IMR-90 (cell line): ENCODE results near the gene DOCK4. TPM values are rescaled to one million over a fixed set of nuclear protein-coding genes. Genes with fewer than 3 reads are reported as not detected.

Source experiments
- ATAC-seq: fragments of 200-7000 bp; cut with Tn5 transposase; 2 replicates; pipeline ENCODE4 v1.9.1; 2020; ENCODE audit warnings: low read depth, mild to moderate bottlenecking, moderate library complexity
- BruUV-seq: library from RNA; stranded (reverse); fragments of 400-500 nt; replicated peaks from 2 replicates; lab custom pipeline; 2021; lab: Mats Ljungman, UMichigan
- CTCF ChIA-PET: fragments of 300-600 bp; formaldehyde crosslinking; extraction: SDS; loops from one replicate; lab custom pipeline; 2021; ENCODE audit warnings: antibody characterized with exemption; lab: Yijun Ruan, JAX
- POLR2A ChIA-PET: fragments of 300-600 bp; sonication (Branson Sonifier 250); formaldehyde crosslinking; loops from one replicate; lab custom pipeline; 2022; ENCODE audit warnings: antibody characterized with exemption; ENCODE audit not compliant: unreplicated experiment; lab: Charles Lee
- DNase-seq: peaks from one replicate; pipeline ENCODE4 v3.0.0; 2013
- H2AFZ ChIP-seq: replicated peaks from 2 replicates; pipeline ENCODE3; 2013; ENCODE audit warnings: low read length, mild to moderate bottlenecking; ENCODE audit not compliant: poor library complexity
- H2AK5ac ChIP-seq: 2 replicates; pipeline ENCODE4 v1.6.1; 2013; ENCODE audit warnings: low read depth, low read length, inconsistent platforms
- H2AK9ac ChIP-seq: replicated peaks from 2 replicates; pipeline ENCODE3; 2013; ENCODE audit warnings: mild to moderate bottlenecking, low read depth, low read length, moderate library complexity; ENCODE audit not compliant: poor library complexity
- H2BK120ac ChIP-seq: 2 replicates; pipeline ENCODE4 v1.6.1; 2013; ENCODE audit warnings: low read depth, low read length, inconsistent platforms
- H2BK15ac ChIP-seq: 3 replicates; pipeline ENCODE4 v1.6.1; 2013; ENCODE audit warnings: low read depth, low read length, inconsistent platforms
- H2BK20ac ChIP-seq: 2 replicates; pipeline ENCODE4 v1.6.1; 2013; ENCODE audit warnings: low read depth, mild to moderate bottlenecking, inconsistent platforms, low read length, moderate library complexity
- H2BK5ac ChIP-seq: 2 replicates; pipeline ENCODE4 v1.6.1; 2013; ENCODE audit warnings: mild to moderate bottlenecking, low read depth, low read length, inconsistent platforms; ENCODE audit not compliant: poor library complexity, severe bottlenecking
- H3K14ac ChIP-seq: replicated peaks from 2 replicates; pipeline ENCODE4 v1.6.1; 2013; ENCODE audit warnings: low read depth, low read length, inconsistent platforms
- H3K18ac ChIP-seq: 2 replicates; pipeline ENCODE4 v1.6.1; 2013; ENCODE audit warnings: low read depth, low read length, control low read depth
- H3K23ac ChIP-seq: 2 replicates; pipeline ENCODE4 v1.6.1; 2013; ENCODE audit warnings: low read depth, low read length, inconsistent platforms
- H3K27ac ChIP-seq: 2 replicates; pipeline ENCODE4 v1.5.1; 2013; ENCODE audit warnings: mild to moderate bottlenecking, control low read depth, low read length; ENCODE audit not compliant: insufficient read depth
- H3K27me3 ChIP-seq: 2 replicates; pipeline ENCODE4 v1.6.1; 2013; ENCODE audit warnings: low read length; ENCODE audit not compliant: control insufficient read depth, insufficient read depth
- H3K36me3 ChIP-seq: 2 replicates; pipeline ENCODE4 v1.6.1; 2013; ENCODE audit warnings: low read length, mixed read lengths; ENCODE audit not compliant: control insufficient read depth, insufficient read depth
- H3K4ac ChIP-seq: 2 replicates; pipeline ENCODE4 v1.6.1; 2013; ENCODE audit warnings: low read depth, low read length, inconsistent platforms
- H3K4me1 ChIP-seq: 2 replicates; pipeline ENCODE4 v1.6.1; 2013; ENCODE audit warnings: low read length, mixed read lengths; ENCODE audit not compliant: control insufficient read depth, insufficient read depth
- H3K4me2 ChIP-seq: 2 replicates; pipeline ENCODE4 v1.6.1; 2013; ENCODE audit warnings: low read depth, mild to moderate bottlenecking, control low read depth, low read length, moderate library complexity
- H3K4me3 ChIP-seq: 2 replicates; pipeline ENCODE4 v1.5.1; 2013; ENCODE audit warnings: low read depth, mild to moderate bottlenecking, control low read depth, low read length, moderate library complexity; ENCODE audit not compliant: insufficient read depth
- H3K56ac ChIP-seq: 2 replicates; pipeline ENCODE4 v1.6.1; 2013; ENCODE audit warnings: low read length, inconsistent platforms; ENCODE audit not compliant: insufficient read depth; ENCODE audit errors: extremely low read depth
- H3K79me1 ChIP-seq, 2 experiments: 2 replicates each; pipeline ENCODE4 v1.6.1; 2013; ENCODE audit warnings: low read length in 2 of 2, inconsistent platforms in 1 of 2, low read depth in 1 of 2
- H3K9ac ChIP-seq: 2 replicates; pipeline ENCODE4 v1.6.1; 2013; ENCODE audit warnings: low read depth, low read length, control low read depth
- H3K9me1 ChIP-seq: 2 replicates; pipeline ENCODE4 v1.6.1; 2013; ENCODE audit warnings: low read length, inconsistent platforms; ENCODE audit not compliant: insufficient read depth
- H3K9me3 ChIP-seq: 2 replicates; pipeline ENCODE4 v1.6.1; 2013; ENCODE audit warnings: low read length; ENCODE audit not compliant: control insufficient read depth, insufficient read depth
- H4K20me1 ChIP-seq: 2 replicates; pipeline ENCODE4 v1.6.1; 2013; ENCODE audit warnings: low read length, inconsistent platforms; ENCODE audit not compliant: insufficient read depth
- H4K5ac ChIP-seq: 2 replicates; pipeline ENCODE4 v1.6.1; 2013; ENCODE audit warnings: mild to moderate bottlenecking, low read depth, low read length, control low read depth
- H4K8ac ChIP-seq, 2 experiments: 2 replicates each; pipeline ENCODE4 v1.6.1; 2013; ENCODE audit warnings: low read depth in 2 of 2, low read length in 2 of 2, control low read depth in 1 of 2, inconsistent platforms in 1 of 2
- H4K91ac ChIP-seq: 2 replicates; pipeline ENCODE4 v1.6.1; 2013; ENCODE audit warnings: low read depth, low read length, inconsistent platforms; ENCODE audit not compliant: insufficient read depth
- BHLHE40 ChIP-seq: fragments of 150-350 bp; IDR thresholded peaks from 2 replicates; pipeline ENCODE4 v1.6.1; 2016; ENCODE audit warnings: mild to moderate bottlenecking, low read depth, low read length
- CEBPB ChIP-seq: IDR thresholded peaks from 2 replicates; pipeline ENCODE4 v1.6.1; 2012; ENCODE audit warnings: low read depth, low read length, improper control_type of control experiment
- CHD1 ChIP-seq: IDR thresholded peaks from 2 replicates; pipeline ENCODE4 v1.6.1; 2012; ENCODE audit warnings: low read depth, low read length, improper control_type of control experiment
- CTCF ChIP-seq: conservative IDR thresholded peaks from 2 replicates; pipeline ENCODE4 v1.5.1; 2012; ENCODE audit warnings: mild to moderate bottlenecking, low read depth, low read length, improper control_type of control experiment
- ELK1 ChIP-seq: fragments of 150-350 bp; IDR thresholded peaks from 2 replicates; pipeline ENCODE4 v1.6.1; 2016; ENCODE audit warnings: low read depth, mild to moderate bottlenecking, low read length, moderate library complexity, borderline replicate concordance
- FOS ChIP-seq: fragments of 150-350 bp; IDR thresholded peaks from 2 replicates; pipeline ENCODE4 v1.6.1; 2016; ENCODE audit warnings: low read depth, low read length
- MAFK ChIP-seq: IDR thresholded peaks from 2 replicates; pipeline ENCODE4 v1.6.1; 2012; ENCODE audit warnings: low read depth, low read length, improper control_type of control experiment
- MAZ ChIP-seq: IDR thresholded peaks from 2 replicates; pipeline ENCODE4 v1.6.1; 2012; ENCODE audit warnings: low read depth, mild to moderate bottlenecking, low read length, improper control_type of control experiment, moderate library complexity, borderline replicate concordance
- MXI1 ChIP-seq: IDR thresholded peaks from 2 replicates; pipeline ENCODE4 v1.6.1; 2012; ENCODE audit warnings: low read depth, mild to moderate bottlenecking, low read length, moderate library complexity, borderline replicate concordance
- NFE2L2 ChIP-seq: fragments of 150-350 bp; IDR thresholded peaks from 2 replicates; pipeline ENCODE4 v1.6.1; 2016; ENCODE audit warnings: low read depth, mild to moderate bottlenecking, low read length
- POLR2A ChIP-seq: IDR thresholded peaks from 2 replicates; pipeline ENCODE4 v1.6.1; 2012; ENCODE audit warnings: mild to moderate bottlenecking, low read depth, low read length
- RAD21 ChIP-seq: IDR thresholded peaks from 2 replicates; pipeline ENCODE4 v1.6.1; 2012; ENCODE audit warnings: low read length, improper control_type of control experiment
- RCOR1 ChIP-seq: IDR thresholded peaks from 2 replicates; pipeline ENCODE4 v1.6.1; 2012; ENCODE audit warnings: mild to moderate bottlenecking, low read length, improper control_type of control experiment; ENCODE audit not compliant: insufficient replicate concordance
- RFX5 ChIP-seq: IDR thresholded peaks from 2 replicates; pipeline ENCODE4 v1.8.0; 2012; ENCODE audit warnings: low read depth, mild to moderate bottlenecking, low read length, moderate library complexity
- SMC3 ChIP-seq: fragments of 150-350 bp; IDR thresholded peaks from 2 replicates; pipeline ENCODE4 v1.6.1; 2016; ENCODE audit warnings: low read depth, mild to moderate bottlenecking, antibody characterized with exemption, low read length, moderate library complexity
- USF2 ChIP-seq: fragments of 150-350 bp; IDR thresholded peaks from 2 replicates; pipeline ENCODE4 v1.6.1; 2017; ENCODE audit warnings: mild to moderate bottlenecking, antibody characterized with exemption, low read length, low read depth
- WGBS, 2 experiments: methylation state at CpG; one replicate each; pipeline versions ENCODE4 v1.1.5 to v1.1.7; 2013; ENCODE audit warnings: missing lambda C conversion rate in 2 of 2; ENCODE audit not compliant: insufficient read length in 1 of 2; ENCODE audit errors: extremely low coverage in 2 of 2; 5-methylcytosine and 5-hydroxymethylcytosine counted together
- dilution Hi-C: fragments of 300-500 bp; cut with HindIII; formaldehyde crosslinking; loops from one replicate; pipeline ENCODE4 v1.14.3; 2018; ENCODE audit warnings: low sequenced_read_pairs; ENCODE audit not compliant: unreplicated experiment
- in situ Hi-C: fragments of 300-500 bp; cut with MboI; formaldehyde crosslinking; loops from 3 replicates; pipeline ENCODE4 v1.14.3; 2019; ENCODE audit warnings: low sequenced_read_pairs, inconsistent platforms, mixed read lengths
- intact Hi-C: fragments of 100-400 bp; cut with micrococcal nuclease; formaldehyde crosslinking; loops from 2 replicates; pipeline ENCODE4 v1.10.0; 2022
- polyA plus RNA-seq, 3 experiments: library from polyadenylated mRNA; depleted of rRNA; stranded (reverse); fragments of >200 nt; gene quantifications; 2 replicates each; pipeline ENCODE4 v1.2.3, GENCODE V29; 2012; ENCODE audit warnings: low replicate concordance in 1 of 3
- total RNA-seq: library from RNA; depleted of rRNA; stranded (reverse); fragments of >200 nt; gene quantifications from 2 replicates; pipeline ENCODE4 v1.2.3, GENCODE V29; 2012

Gene DOCK4
- total and polyA plus RNA-seq, 2 of the 4 experiments (the other 2 are of a cell fraction): 4.4 to 12.2 TPM

GRCh38 chr7:112005205-112005775, 200.9 kb downstream of the DOCK4 start:
- ChIA-PET CTCF (no interaction called here), POLR2A (no interaction called here)
- Histone ChIP-seq H2AK5ac (no peak overlapping the region), H3K23ac (no peak overlapping the region), H3K79me1 (peaks cover under 1 to 3% of the 10 kb centered on the region in 2 experiments; a peak in 1 of 4 replicates), H3K4ac (no peak overlapping the region), H2BK15ac (no peak overlapping the region), H3K56ac (no peak overlapping the region), H3K27ac (no peak overlapping the region), H3K4me2 (no peak overlapping the region), H3K9me1 (no peaks in the 10 kb centered on the region), H4K91ac (no peak overlapping the region), H2AK9ac (no peak overlapping the region), H3K27me3 (no peaks in the 10 kb centered on the region), H2BK20ac (no peak overlapping the region), H3K18ac (no peak overlapping the region), H3K36me3 (peaks cover 1% of the 10 kb centered on the region; the same call in 1 of the 2 replicates), H3K9ac (no peak overlapping the region), H4K5ac (no peak overlapping the region), H4K20me1 (no peaks in the 10 kb centered on the region; the same call in 1 of the 2 replicates), H3K4me1 (no peaks in the 10 kb centered on the region; the same call in 1 of the 2 replicates), H2AFZ (no peak overlapping the region), H3K14ac (no peak overlapping the region), H3K9me3 (no peaks in the 10 kb centered on the region), H4K8ac (no peak overlapping the region), H2BK120ac (no peak overlapping the region), H2BK5ac (no peak overlapping the region), H3K4me3 (no peak overlapping the region)
- dilution Hi-C loops: no loop called here
- BruUV-seq: no TSS peak
- in situ Hi-C loops: no loop called here
- TF ChIP-seq CHD1: no peak
- TF ChIP-seq CEBPB: no peak
- TF ChIP-seq MXI1: no peak
- TF ChIP-seq MAFK: no peak
- no peak for TF ChIP-seq USF2
- TF ChIP-seq FOS: no peak
- TF ChIP-seq RAD21: no peak
- no peak for TF ChIP-seq NFE2L2
- TF ChIP-seq RFX5: no peak
- no peak for TF ChIP-seq MAZ
- no peak for TF ChIP-seq ELK1
- TF ChIP-seq SMC3: no peak
- no peak for TF ChIP-seq BHLHE40
- no peak for TF ChIP-seq POLR2A
- no peak for TF ChIP-seq RCOR1
- TF ChIP-seq CTCF: no peak
- intact Hi-C loops: no loop called here
- WGBS, 2 experiments: 20% methylated on average over 1 of the region's 1 CpG; no CpG with 5 or more reads in 1 of the 2 experiments
- ATAC-seq (no peak), DNase-seq (no peak)
